Left lung (tissue), 10 donors: Measurements from ENCODE around the gene EML4. TPM values are rescaled to one million over a fixed set of nuclear protein-coding genes. Genes with fewer than 3 reads are reported as not detected.

Experiments used
- ATAC-seq: fragments of 200-7000 bp; cut with Tn5 transposase; one replicate; pipeline ENCODE4 v1.9.1; 2020; ENCODE audit warnings: moderate library complexity
- DNase-seq, 4 donors: peaks; one replicate each; pipeline ENCODE4 v3.0.0-alpha.2; 2013 to 2020
- H3K27ac ChIP-seq, 2 donors: fragments of 200-600 bp; sonication (generic) in 1 of 2; one replicate each; pipeline versions ENCODE4 v1.5.0 to v1.8.0; 2020 to 2021
- H3K27me3 ChIP-seq, 2 donors: fragments of 200-600 bp; sonication (generic) in 1 of 2; one replicate each; pipeline versions ENCODE4 v1.5.0 to v1.8.0; 2020 to 2021
- H3K36me3 ChIP-seq, 2 donors: fragments of 200-600 bp; sonication (generic) in 1 of 2; one replicate each; pipeline versions ENCODE4 v1.5.0 to v1.8.0; 2020 to 2021
- H3K4me1 ChIP-seq, 2 donors: fragments of 200-600 bp; one replicate each; pipeline ENCODE4 v1.8.0; 2021
- H3K4me3 ChIP-seq, 2 donors: fragments of 200-600 bp; sonication (generic) in 1 of 2; one replicate each; pipeline versions ENCODE4 v1.5.0 to v1.8.0; 2020 to 2021; ENCODE audit warnings: mild to moderate bottlenecking in 1 of 2
- H3K9me3 ChIP-seq, 2 donors: fragments of 200-600 bp; sonication (generic) in 1 of 2; one replicate each; pipeline versions ENCODE4 v1.5.0 to v1.8.0; 2020 to 2021
- CTCF ChIP-seq, 2 donors: fragments of 200-600 bp; sonication (generic) in 1 of 2; IDR thresholded peaks; one replicate each; pipeline versions ENCODE4 v1.5.0 to v1.8.0; 2021; ENCODE audit warnings: antibody characterized with exemption in 2 of 2
- intact Hi-C, 2 donors: fragments of 100-400 bp; cut with DNase I; formaldehyde crosslinking; loops; one replicate each; pipeline versions ENCODE4 v1.11.2 to v1.14.2; 2022
- polyA plus RNA-seq, 6 donors: library from polyadenylated mRNA; unstranded; fragments of 120-200 nt; gene quantifications; one replicate each; pipeline ENCODE4 v1.2.1, GENCODE V29; 2013; ENCODE audit not compliant: insufficient read length in 6 of 6
- total RNA-seq, 2 donors: library from RNA; stranded (reverse); fragmentation: NEBNext Ultra II Directional; extraction: Animal tissue kit (Norgen Biotek cat#: 25700); gene quantifications; one replicate each; pipeline ENCODE4 v1.2.1, GENCODE V29; 2021
- donor health status: DM: no; HTN: yes; CAD: no.
- donor health status: DM: no; HTN: no; CAD: no.

Gene EML4
- total and polyA plus RNA-seq, 8 donors = 77.5 to 110 (median 89.5) TPM

DNA sequence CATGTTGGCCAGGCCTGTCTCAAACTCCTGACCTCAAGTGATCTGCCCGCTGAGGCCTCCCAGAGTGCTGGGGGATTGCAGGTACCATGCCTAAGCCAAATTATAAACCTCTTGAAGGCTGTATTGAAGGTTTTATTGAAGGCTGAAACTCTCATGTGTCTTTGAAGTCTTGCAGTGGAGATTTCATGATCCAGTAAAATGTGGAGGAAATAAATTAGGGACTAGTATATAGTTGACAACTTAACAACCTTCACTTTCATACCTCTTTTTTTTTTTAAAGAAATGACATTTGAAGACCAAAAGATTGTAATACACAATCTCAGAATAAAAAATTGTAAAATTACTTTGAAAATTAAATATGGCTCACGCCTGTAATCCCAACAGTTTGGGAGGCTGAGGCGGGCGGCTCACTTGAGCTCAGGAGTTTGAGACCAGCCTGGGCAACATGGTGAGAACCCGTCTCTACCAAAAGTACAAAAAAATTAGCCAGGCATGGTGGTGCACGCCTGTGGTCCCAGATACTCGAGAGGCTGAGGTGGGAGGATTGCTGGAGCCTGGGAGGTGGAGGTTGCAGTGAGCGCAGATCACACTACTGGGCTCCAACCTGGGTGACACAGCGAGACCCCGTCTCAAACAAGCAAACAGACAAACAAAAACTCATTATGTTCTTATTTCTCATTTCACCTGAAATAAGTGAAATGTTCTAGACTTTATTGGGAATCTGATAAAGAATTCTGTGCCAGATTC, 8.0 kb downstream of the EML4 start:
- intact Hi-C loops = no loop called here

DNA sequence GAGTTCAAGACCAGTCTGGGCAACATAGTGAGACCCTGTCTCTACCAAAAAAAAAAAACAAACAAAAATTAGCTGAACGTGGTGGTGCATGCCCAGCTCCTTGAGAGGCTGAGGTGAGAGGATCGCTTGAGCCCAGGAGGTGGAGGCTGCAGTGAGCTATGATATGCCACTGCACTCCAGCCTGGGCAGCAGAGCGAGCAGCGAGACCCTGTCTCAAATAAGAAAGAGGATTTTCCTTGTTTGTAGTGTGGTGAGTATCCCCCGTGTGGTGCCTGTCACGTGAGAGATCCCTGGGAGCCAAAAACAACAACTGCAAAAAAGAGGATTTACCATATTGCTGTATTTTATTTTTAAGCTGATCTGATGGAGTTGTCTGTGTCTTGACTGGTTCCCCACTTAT, 9.2 kb downstream of the EML4 start:
- H3K9me3 ChIP-seq = no peaks in the 10 kb centered on the region
- DNase-seq (no peak), ATAC-seq (no peak)
- peaks cover 3 to 45% of the 10 kb centered on the region in 2 donors for H3K4me1 ChIP-seq
- H3K4me3 ChIP-seq = no peak overlapping the region
- no peak overlapping the region for H3K27ac ChIP-seq
- no peaks in the 10 kb centered on the region for H3K36me3 ChIP-seq
- intact Hi-C loops = no loop called here
- TF ChIP-seq CTCF (IDR thresholded peaks at IDR 0.05) = no peak
- no peaks in the 10 kb centered on the region for H3K27me3 ChIP-seq

More for the DNA sequence above, 8.0 kb downstream of the EML4 start:
- Histone ChIP-seq H3K4me3 (no peak overlapping the region), H3K4me1 (peaks cover 10 to 44% of the 10 kb centered on the region in 2 donors), H3K9me3 (no peaks in the 10 kb centered on the region), H3K27ac (no peak overlapping the region), H3K27me3 (no peaks in the 10 kb centered on the region), H3K36me3 (no peaks in the 10 kb centered on the region)
- no peak for TF ChIP-seq CTCF (IDR thresholded peaks at IDR 0.05)
- DNase-seq (no peak), ATAC-seq (no peak)

DNA sequence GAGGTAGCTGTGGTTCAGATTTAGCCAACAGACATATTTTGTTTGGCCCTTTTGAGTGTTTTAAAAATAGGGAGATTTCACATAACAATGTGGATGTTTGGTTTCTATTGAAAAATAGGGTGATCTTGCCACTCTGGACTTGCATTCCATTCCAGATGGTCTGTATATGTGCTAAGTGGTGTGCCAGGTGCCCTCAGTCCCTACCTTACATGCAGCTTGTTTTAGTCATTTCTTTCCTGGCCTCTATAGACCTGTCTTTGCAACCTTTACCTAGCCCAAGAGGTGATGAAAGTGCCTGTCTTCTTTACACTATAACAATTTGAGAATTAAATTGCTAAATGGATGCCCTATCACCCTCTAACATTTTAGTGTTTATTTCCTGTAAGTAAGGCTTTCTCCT, 11.1 kb downstream of the EML4 start:
- no peak for ATAC-seq
- no peak for TF ChIP-seq CTCF (IDR thresholded peaks at IDR 0.05)
- no peak overlapping the region for H3K27ac ChIP-seq
- intact Hi-C loops = no loop called here
- no peaks in the 10 kb centered on the region for H3K36me3 ChIP-seq
- H3K27me3 ChIP-seq = no peaks in the 10 kb centered on the region
- H3K4me1 ChIP-seq = peaks cover 3 to 45% of the 10 kb centered on the region in 2 donors
- H3K9me3 ChIP-seq = no peaks in the 10 kb centered on the region
- no peak for DNase-seq
- H3K4me3 ChIP-seq = no peak overlapping the region

- intact Hi-C loops = no loop called here
Measured at GRCh38 chr2:42182654-42183308, 13.6 kb downstream of the EML4 start.

More at GRCh38 chr2:42182654-42183308, 13.6 kb downstream of the EML4 start:
- Histone ChIP-seq H3K9me3 (no peaks in the 10 kb centered on the region), H3K4me1 (peaks cover 3 to 58% of the 10 kb centered on the region in 2 donors), H3K27ac (no peak overlapping the region), H3K4me3 (no peak overlapping the region), H3K36me3 (no peaks in the 10 kb centered on the region), H3K27me3 (no peaks in the 10 kb centered on the region)
- TF ChIP-seq CTCF (IDR thresholded peaks at IDR 0.05) = no peak
- ATAC-seq (no peak), DNase-seq (no peak)
